ENCODE measurements around the gene ZBTB16.

Gene ZBTB16

DNA sequence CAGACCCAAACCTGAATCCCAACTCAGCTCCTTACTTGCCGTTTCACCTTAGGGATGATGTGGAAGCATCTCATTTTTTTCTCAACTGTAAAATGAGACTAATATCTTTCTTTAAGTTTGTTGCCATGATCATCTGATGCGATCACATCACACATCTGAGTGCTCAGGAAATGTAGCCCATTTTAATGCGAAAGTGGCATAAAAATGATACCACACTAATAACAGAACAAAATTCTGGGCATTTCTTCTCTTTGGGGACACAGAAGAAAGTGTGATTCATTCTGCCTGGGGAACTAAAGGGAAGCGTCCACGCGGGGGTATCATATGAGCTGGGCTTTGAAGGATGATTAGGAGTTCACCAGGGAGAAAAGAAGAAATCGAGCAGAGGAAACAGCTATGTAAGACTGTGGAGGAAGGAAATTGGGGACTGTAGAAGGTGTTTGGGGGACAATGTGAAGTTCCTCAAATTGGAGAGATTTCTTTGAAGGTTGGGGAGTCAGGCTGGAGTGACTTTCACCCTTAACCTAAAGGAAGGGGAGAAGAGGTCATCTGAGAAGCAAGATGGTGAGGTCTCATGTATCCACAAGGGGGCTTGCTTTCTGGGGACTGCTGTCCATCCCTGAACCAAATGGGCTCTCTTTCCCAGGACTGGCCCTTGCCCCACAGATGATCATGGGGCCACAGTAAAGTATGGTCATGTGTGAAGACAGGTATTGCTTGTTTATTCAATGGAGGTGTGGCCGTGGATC, 187.0 kb downstream of the ZBTB16 start:
- Histone ChIP-seq H3K79me2 (ENCODE audit: insufficient read depth, low read depth) (no peaks in the 10 kb centered on the region), H3K4me1 (ENCODE audit: low read depth, poor library complexity, severe bottlenecking) (no peaks in the 10 kb centered on the region), H3K9ac (no peak overlapping the region), H3K4me3 (IDR thresholded peaks at IDR 0.05; ENCODE audit: insufficient read depth, low read depth, low read length) (no peak overlapping the region), H3K4me2 (no peak overlapping the region), H3K27me3 (ENCODE audit: insufficient read depth, low read depth) (no peaks in the 10 kb centered on the region), H4K20me1 (ENCODE audit: insufficient read depth) (no peaks in the 10 kb centered on the region), H3K27ac (no peak overlapping the region), H3K36me3 (ENCODE audit: insufficient read depth) (no peaks in the 10 kb centered on the region), H2AFZ (ENCODE audit: low read depth) (no peak overlapping the region)
- TF ChIP-seq, protein P1, sequence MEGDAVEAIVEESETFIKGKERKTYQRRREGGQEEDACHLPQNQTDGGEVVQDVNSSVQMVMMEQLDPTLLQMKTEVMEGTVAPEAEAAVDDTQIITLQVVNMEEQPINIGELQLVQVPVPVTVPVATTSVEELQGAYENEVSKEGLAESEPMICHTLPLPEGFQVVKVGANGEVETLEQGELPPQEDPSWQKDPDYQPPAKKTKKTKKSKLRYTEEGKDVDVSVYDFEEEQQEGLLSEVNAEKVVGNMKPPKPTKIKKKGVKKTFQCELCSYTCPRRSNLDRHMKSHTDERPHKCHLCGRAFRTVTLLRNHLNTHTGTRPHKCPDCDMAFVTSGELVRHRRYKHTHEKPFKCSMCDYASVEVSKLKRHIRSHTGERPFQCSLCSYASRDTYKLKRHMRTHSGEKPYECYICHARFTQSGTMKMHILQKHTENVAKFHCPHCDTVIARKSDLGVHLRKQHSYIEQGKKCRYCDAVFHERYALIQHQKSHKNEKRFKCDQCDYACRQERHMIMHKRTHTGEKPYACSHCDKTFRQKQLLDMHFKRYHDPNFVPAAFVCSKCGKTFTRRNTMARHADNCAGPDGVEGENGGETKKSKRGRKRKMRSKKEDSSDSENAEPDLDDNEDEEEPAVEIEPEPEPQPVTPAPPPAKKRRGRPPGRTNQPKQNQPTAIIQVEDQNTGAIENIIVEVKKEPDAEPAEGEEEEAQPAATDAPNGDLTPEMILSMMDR (conservative IDR thresholded peaks at IDR 0.05; ENCODE audit: low read depth, low read length) = no peak

DNA sequence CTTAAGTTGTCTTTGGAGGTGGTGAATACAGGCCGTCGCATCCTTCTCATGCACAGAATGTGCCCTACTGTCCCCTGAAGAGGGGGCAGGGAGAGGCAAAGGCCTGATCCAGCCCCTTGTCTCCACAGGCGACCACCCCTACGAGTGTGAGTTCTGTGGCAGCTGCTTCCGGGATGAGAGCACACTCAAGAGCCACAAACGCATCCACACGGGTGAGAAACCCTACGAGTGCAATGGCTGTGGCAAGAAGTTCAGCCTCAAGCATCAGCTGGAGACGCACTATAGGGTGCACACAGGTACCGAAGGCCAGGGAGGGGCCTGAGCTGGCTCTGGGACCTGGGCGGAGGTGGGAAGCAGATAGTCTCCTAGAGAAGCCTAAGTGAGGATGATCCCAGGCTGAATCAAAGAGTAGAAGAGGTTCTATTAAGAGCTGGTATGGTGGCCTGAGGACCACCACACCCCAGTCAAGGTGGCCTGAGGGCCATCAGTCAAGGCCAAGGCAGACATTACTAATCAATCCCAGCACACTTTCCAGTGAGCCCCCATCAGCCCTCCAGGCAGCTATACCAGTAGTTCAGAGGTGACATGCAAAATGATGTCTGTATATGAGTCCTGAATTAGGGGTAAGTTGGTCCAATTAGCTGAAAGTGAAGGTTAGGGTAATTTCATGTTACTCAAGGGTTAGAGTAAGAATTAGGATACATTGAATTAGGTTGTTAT, 187.7 kb downstream of the ZBTB16 start:
- TF ChIP-seq, protein P1 (conservative IDR thresholded peaks at IDR 0.05; ENCODE audit: low read depth, low read length) = no peak
- Histone ChIP-seq H3K27me3 (ENCODE audit: insufficient read depth, low read depth) (no peaks in the 10 kb centered on the region), H2AFZ (ENCODE audit: low read depth) (no peak overlapping the region), H4K20me1 (ENCODE audit: insufficient read depth) (no peaks in the 10 kb centered on the region), H3K9ac (no peak overlapping the region), H3K4me1 (ENCODE audit: low read depth, poor library complexity, severe bottlenecking) (no peaks in the 10 kb centered on the region), H3K4me2 (no peak overlapping the region), H3K4me3 (IDR thresholded peaks at IDR 0.05; ENCODE audit: insufficient read depth, low read depth, low read length) (no peak overlapping the region), H3K36me3 (ENCODE audit: insufficient read depth) (no peaks in the 10 kb centered on the region), H3K27ac (no peak overlapping the region), H3K79me2 (ENCODE audit: insufficient read depth, low read depth) (no peaks in the 10 kb centered on the region)

DNA sequence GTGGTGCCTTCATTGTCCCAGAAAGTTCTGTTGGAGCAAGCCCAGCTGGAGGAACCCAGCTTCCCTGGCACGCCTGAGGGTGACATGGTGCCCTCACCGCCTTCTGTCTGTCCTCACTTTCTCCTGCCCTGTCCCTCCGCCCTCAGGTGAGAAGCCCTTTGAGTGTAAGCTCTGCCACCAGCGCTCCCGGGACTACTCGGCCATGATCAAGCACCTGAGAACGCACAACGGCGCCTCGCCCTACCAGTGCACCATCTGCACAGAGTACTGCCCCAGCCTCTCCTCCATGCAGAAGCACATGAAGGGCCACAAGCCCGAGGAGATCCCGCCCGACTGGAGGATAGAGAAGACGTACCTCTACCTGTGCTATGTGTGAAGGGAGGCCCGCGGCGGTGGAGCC, 190.7 kb downstream of the ZBTB16 start:
- H3K4me1 ChIP-seq (ENCODE audit: low read depth, poor library complexity, severe bottlenecking) = no peaks in the 10 kb centered on the region
- H3K27ac ChIP-seq = no peak overlapping the region
- no peaks in the 10 kb centered on the region for H3K79me2 ChIP-seq (ENCODE audit: insufficient read depth, low read depth)
- H3K4me2 ChIP-seq = no peak overlapping the region
- H4K20me1 ChIP-seq (ENCODE audit: insufficient read depth) = no peaks in the 10 kb centered on the region
- no peak overlapping the region for H2AFZ ChIP-seq (ENCODE audit: low read depth)
- no peaks in the 10 kb centered on the region for H3K36me3 ChIP-seq (ENCODE audit: insufficient read depth)
- H3K27me3 ChIP-seq (ENCODE audit: insufficient read depth, low read depth) = no peaks in the 10 kb centered on the region
- no peak overlapping the region for H3K4me3 ChIP-seq (IDR thresholded peaks at IDR 0.05; ENCODE audit: insufficient read depth, low read depth, low read length)
- TF ChIP-seq, protein P1 (conservative IDR thresholded peaks at IDR 0.05; ENCODE audit: low read depth, low read length) = no peak
- H3K9ac ChIP-seq = no peak overlapping the region

DNA sequence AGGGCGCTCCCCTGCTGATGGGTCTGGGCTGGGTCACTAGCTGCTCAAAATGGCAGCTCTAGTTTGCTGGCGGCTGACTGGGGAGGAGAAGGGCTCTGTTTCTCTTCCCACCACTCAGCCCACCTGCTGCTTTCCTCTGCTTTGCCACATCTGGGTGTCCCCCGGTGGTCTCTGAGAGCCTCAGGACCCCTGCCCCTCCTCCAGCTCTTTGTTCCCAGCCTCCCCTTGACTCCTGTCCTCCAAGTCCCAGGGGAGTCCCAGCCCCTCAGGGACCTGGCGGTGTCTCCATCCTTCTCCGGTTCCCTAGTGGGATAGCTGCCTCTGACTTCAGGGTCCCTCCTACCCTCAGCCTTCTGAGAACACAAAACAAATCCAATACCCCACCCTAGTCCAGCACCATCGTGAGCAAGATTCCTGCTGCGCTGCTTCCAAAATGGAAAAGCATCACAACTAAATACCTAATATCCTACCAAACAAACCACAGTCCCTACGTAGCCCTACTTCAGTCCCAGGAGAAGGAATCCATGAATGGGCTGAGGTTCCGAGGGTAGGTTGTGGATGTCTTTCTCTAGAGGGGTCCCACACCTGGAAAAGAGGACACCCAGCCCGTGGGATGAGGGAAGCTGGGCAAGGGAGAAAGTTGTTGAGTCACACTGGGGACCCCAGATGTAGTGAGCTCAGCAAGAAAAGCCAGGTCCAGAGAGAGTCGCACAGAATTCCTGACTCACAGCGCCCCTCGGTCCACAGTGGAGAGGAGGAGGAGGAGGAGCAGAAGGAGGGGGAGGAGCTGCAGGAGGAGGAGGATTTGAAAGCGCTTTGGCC, 191.7 kb downstream of the ZBTB16 start:
- H3K36me3 ChIP-seq (ENCODE audit: insufficient read depth) = no peaks in the 10 kb centered on the region
- no peaks in the 10 kb centered on the region for H3K79me2 ChIP-seq (ENCODE audit: insufficient read depth, low read depth)
- no peak overlapping the region for H3K4me2 ChIP-seq
- TF ChIP-seq, protein P1 (conservative IDR thresholded peaks at IDR 0.05; ENCODE audit: low read depth, low read length) = no peak
- no peak overlapping the region for H2AFZ ChIP-seq (ENCODE audit: low read depth)
- H3K9ac ChIP-seq = no peak overlapping the region
- no peak overlapping the region for H3K4me3 ChIP-seq (IDR thresholded peaks at IDR 0.05; ENCODE audit: insufficient read depth, low read depth, low read length)
- H3K27ac ChIP-seq = no peak overlapping the region
- no peaks in the 10 kb centered on the region for H3K27me3 ChIP-seq (ENCODE audit: insufficient read depth, low read depth)
- no peaks in the 10 kb centered on the region for H4K20me1 ChIP-seq (ENCODE audit: insufficient read depth)
- H3K4me1 ChIP-seq (ENCODE audit: low read depth, poor library complexity, severe bottlenecking) = no peaks in the 10 kb centered on the region
